Bone marrow (tissue), 2 donors: ENCODE measurements around the gene ELN.
A peak's percentile ranks its signal among the peaks of the same experiment; 100 is the strongest.

Experiments
- DNase-seq, 2 donors: peaks; one replicate each; lab custom pipeline; 2025; lab: John Stamatoyannopoulos, UW

Gene ELN

DNA sequence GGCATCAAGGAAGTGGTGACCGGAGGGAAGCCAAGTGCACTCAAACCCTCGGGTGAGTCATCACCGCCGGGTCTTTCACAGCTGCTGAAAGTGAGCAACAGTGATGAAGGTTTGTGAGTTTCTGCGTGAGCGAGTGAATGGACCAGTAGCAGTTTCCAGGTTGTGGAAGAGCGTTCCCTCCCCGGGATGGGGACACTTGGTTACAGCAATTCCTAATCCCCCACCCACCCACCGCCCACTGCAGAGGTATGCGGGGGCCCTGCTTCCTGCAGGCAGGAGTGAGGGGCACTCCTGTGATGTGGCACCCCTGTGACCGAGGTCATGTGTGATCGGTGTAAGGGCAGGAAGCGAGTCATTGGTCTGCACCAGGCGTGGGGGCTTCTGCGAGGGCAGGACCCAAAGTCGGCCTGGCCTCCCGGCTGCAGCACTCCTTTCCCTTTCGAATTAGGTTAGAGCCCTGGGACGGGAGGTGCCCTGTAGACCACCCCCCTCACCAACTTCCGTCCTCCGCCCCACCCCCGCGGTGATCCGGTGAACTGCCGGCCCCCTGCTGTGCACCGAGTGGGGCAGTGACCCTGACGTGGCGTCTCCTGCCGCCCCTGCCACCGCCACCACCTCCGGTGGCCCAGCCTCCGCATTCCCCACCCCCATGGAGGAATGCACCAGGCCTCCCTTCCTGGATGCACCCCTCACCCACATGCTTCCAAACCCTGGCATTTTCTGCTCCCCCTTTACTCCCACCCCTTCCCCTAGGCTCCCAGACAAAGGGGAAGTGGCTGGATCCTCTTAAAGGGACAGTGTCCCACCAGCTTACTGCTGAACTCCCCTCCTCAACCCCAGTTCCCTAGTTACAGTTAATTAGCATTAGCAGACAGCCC is 66.5 kb downstream of the ELN start:
- DNase-seq, result peak; percentile 74 to 81

DNA sequence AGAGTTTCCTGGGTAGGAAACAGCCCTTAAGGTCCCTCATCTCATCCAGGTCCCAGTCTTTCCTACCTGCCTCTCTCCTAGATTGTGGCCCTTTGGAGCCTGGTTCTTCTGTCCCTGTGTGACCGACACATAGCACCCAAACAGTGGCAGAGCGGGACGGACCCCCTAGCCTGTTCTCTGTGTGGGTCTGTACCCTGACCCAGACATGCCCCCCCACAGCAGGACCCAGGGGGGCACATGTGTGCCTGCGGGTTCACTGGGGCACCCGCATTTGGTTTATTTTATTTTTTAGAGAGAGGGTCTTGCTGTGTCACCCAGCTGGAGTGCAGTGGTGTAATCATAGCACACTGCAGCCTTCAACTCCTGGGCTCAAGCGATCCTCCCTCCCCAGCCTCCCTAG is 67.2 kb downstream of the ELN start:
- DNase-seq, result no peak

DNA sequence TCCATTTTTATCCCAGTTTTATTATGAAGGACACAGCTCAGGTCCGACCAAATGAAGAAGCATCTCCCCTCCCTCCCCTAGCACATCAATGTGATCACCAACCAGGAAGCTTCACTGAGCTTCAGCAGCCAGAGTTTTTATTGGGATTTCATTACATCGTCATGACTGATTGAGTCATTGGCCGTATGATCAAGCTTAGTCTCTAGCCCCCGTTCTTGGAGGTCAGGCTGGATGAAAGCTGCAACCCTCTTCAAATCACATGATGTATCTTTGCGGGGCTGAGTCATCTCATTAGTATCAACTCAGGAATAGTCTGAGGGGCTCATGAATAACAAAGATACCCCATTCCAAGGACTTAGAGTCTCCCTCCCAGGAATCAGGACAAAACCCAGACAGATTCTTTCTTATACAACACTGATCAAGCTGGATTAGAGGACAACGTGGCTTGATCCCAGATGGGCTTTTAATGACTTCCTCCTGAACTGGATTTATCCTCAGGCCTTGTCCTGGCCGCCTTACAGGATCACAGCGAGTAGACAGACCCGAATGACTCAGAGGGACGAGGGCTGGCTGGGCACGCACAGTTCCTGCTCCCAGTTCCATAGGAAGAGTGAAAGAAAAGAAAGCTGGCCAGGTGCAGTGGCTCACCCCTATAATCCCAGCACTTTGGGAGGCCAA is 70.1 kb downstream of the ELN start:
- DNase-seq, result no peak

DNA sequence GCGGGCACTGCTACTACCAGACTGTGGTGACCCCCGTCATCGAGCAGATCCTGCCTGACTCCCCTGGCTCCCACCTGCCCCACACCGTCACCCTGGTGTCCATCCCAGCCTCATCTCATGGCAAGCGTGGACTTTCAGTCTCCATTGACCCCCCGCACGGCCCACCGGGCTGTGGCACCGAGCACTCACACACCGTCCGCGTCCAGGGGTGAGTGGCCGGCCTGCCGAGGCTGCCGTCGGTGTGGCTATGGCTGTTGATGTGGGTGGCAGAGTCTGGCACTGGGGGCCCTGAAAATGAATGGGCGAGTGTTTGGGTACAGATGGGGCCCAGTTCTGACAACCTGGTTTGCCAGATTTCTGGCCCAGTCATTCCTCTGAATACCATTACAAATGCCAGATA is 71.1 kb downstream of the ELN start:
- DNase-seq, result no peak

DNA sequence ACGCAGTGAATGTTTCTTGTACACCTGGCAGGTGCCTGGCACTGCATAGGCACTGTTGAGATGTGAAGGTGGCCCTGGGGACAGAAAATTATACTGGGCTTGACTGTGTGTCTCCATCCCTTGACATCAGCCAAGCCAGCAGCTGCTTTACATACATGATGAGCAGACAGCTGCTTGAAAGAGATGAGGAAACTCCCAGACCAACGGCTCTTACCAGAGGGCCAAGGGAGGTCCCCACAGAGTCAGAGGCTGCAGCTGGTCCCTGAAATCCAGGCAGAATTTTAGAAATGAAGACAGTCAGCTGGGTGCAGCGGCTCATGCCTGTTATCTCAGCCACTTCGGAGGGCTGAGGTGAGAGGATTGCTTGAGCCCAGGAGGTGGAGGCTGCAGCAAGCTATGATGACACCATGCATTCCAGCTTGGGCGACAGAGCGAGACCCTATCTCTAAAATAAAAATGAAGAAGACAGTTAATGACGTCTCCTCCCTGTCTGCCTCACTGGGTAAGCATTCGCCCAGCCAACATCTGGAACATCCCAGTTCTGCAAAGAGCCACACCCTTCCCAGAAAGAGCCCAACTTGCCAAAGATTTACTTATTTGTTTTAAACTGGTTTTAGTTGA is 73.2 kb downstream of the ELN start:
- no peak for DNase-seq

DNA sequence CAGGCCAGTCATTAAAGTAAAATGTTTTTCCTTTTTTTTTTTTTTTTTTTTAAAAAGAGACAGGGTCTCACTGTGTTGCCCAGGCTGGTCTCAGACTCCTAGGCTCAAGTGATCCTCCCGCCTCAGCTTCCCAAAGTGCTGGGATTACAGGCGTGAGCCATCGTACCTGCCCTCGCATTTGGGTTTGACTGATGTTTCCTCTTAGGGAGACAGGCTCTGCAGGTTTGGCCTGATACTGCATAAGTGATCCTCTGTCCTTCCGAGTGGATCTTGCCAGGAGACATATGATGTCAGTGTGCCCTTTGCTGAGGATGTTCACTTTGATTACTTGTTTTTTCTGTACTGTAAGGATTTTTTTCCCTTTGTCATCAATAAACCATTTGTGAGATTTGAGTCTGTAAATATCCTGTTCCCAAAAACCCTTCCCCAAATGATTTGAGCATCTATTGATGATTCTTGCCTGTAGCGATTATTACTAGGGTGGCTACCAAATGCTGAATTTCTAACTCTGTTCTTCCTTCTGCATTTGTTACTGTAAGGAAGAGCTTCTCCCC is 75.3 kb downstream of the ELN start:
- DNase-seq, result no peak

DNA sequence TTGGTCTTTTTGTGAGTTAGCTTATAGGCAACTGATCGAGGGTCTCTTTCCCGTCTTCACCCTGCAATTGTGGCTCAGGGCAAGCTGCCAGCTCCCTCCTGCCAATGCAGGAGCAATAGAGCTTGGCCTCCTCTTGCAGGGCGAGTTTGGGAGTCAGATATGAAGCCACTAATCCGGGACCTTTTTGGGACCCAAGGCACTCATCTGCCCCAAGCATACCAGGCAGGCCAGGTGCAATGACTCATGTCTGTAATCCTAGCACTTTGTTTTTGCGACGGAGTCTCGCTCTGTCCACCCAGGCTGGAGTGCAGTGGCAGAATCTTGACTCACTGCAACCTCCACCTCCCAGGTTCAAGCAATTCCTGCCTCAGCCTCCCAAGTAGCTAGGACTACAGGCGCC is 76.7 kb downstream of the ELN start:
- no peak for DNase-seq

DNA sequence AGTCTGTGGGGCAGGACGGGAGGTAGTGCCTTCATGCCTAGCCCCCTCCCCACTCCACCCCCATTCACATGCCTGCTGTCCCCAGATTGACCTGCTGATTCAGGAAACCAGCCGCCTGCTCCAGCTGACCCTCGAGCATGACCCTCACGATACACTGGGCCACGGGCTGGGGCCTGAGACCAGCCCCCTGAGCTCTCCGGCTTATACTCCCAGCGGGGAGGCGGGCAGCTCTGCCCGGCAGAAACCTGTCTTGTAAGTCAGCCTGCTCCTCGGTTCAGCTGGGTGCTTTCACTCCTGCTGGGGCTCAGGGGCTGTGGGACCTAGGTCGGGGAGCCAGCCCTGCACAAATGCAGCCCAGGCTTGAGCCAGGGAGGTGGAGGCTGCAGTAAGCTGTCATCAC is 78.0 kb downstream of the ELN start:
- no peak for DNase-seq

DNA sequence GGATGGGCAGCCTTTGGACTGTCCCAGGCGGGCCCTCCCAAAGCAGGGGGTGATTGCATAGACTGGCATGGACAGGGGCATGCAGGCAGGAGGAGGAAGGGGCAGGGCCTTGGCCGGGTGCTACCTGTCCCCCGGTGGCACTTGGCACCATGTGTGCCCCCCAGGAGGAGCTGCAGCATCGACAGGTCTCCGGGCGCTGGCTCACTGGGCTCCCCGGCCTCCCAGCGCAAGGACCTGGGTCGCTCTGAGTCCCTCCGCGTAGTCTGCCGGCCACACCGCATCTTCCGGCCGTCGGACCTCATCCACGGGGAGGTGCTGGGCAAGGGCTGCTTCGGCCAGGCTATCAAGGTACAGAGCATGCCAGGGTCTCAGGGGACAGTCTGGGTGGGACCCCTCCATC is 78.9 kb downstream of the ELN start:
- DNase-seq, result no peak

DNA sequence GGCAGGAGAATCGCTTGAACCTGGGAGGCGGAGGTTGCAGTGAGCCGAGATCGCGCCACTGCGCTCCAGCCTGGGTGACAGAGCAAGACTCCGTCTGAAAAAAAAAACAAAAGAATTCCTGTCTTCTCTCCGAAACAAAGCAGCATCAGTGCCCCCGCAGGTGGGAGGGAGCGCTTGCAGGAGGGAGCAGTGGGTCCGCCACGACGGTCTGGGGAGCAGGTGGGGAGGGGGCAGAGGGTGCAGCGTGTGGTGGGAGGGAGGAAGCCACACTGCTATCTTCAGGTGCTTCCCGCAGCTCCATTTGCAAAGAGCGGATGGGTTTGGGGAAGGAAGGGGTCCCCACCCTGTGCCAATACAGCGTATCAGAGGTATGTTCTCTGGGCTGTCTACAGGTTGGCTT is 87.4 kb downstream of the ELN start:
- no peak for DNase-seq

DNA sequence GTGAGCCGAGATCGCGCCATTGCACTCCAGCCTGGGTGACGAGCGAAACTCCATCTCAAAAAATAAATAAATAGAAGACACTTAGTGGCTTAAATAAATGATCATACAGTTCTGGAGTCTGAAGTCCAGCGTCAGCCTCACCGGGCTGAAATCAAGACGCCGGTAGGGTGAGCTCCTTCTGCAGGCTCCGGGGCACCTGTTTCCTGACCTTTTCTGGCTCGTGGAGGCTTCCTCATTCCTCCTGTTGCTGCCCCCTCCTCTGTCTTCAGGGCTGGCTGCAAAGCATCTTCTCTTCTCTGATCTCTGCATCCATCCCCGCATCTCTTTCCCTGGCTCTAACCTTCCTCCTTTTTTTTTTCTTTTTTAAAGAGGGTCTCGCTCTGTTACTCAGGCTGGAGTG is 88.4 kb downstream of the ELN start:
- no peak for DNase-seq
